HCT116 (cell line): Measurements from ENCODE around the gene ADARB1.

Experiments used
- CEBPB ChIP-seq: IDR thresholded peaks from 2 replicates; pipeline ENCODE4 v1.6.1; 2012; ENCODE audit warnings: low read depth
- ELF1 ChIP-seq: IDR thresholded peaks from 2 replicates; pipeline ENCODE4 v1.6.1; 2012; ENCODE audit warnings: low read depth, borderline replicate concordance
- EZH2 ChIP-seq: fragments of 200-600 bp; sonication (generic); IDR thresholded peaks from 2 replicates; pipeline ENCODE4 v1.6.1; 2017; ENCODE audit warnings: antibody characterized with exemption, mixed run types
- EZH2phosphoT487 ChIP-seq: fragments of 200-600 bp; IDR thresholded peaks from 2 replicates; pipeline ENCODE4 v1.6.1; 2018; ENCODE audit warnings: antibody characterized with exemption, borderline replicate concordance
- JUND ChIP-seq: IDR thresholded peaks from 2 replicates; pipeline ENCODE4 v1.6.1; 2012
- POLR2A ChIP-seq: IDR thresholded peaks from 2 replicates; pipeline ENCODE4 v1.7.0; 2011; ENCODE audit warnings: borderline replicate concordance; ENCODE audit not compliant: insufficient read depth, insufficient read length; ENCODE audit errors: extremely low read depth
- SIN3A ChIP-seq: IDR thresholded peaks from 2 replicates; pipeline ENCODE4 v1.6.1; 2012; ENCODE audit warnings: low read depth
- YY1 ChIP-seq: IDR thresholded peaks from 2 replicates; pipeline ENCODE4 v1.6.1; 2011; ENCODE audit warnings: low read length, low read depth, moderate library complexity, mild to moderate bottlenecking; ENCODE audit not compliant: insufficient replicate concordance; ENCODE audit errors: extremely low read depth
- ZFX ChIP-seq: fragments of 450-650 bp; IDR thresholded peaks from 2 replicates; pipeline ENCODE4 v1.6.1; 2017
- ZNF274 ChIP-seq: fragments of 200-500 bp; sonication (Bioruptor generic); IDR thresholded peaks from 2 replicates; pipeline ENCODE4 v1.6.1; 2014; ENCODE audit warnings: mild to moderate bottlenecking, low read depth, low read length, inconsistent platforms
- TF ChIP-seq, protein P1 (sequence below), 3 experiments: fragments of 200-600 bp in 1 of 3; sonication (generic) in 1 of 3; IDR thresholded peaks in 2 of 3; conservative IDR thresholded peaks in 1 of 3; 2 replicates each; pipeline ENCODE4 v1.5.1; 2012 to 2017; ENCODE audit warnings: low read depth in 2 of 3, low read length in 2 of 3, antibody characterized with exemption in 1 of 3, borderline replicate concordance in 1 of 3, control low read depth in 1 of 3, mild to moderate bottlenecking in 1 of 3, mixed read lengths in 1 of 3, mixed run types in 1 of 3, moderate library complexity in 1 of 3; ENCODE audit not compliant: insufficient read depth in 1 of 3
- TF ChIP-seq, protein P2 (sequence below): IDR thresholded peaks from 2 replicates; pipeline ENCODE4 v1.6.1; 2012
- TF ChIP-seq, protein P3 (sequence below): IDR thresholded peaks from 2 replicates; pipeline ENCODE4 v1.6.1; 2012; ENCODE audit warnings: low read depth

DNA sequence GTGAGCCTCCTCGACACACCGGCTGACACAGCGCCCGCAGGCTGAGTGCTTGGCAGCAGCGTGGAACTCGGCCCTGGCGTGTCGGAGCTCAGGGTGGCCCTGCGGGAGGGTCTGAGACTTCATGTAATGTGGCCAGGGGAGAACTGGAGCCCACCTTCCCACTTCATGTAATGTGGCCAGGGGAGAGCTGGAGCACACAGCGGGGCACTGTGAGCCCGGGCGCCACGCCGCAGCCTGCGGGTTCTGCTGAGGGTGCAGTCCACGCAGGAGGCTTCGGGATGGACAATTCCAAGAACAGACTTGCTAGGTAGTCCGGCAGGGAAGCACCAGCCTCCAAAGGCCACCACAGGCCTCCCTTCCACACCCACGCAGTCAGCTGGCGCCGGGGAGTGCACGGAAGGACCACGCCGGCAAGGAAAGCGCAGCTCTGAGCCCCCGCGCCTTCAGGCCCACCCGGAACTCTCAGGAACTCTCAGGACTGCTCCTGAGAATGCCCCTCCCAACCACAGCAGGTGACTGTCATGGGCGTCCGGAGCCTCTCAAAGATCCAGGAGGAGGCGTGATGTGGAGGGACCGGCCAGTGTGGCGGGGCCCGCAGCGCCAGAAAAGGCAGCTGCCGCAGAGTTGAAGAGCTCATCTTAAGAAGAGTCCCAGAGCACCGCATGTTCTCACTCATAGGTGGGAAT lies 19.3 kb upstream of the ADARB1 start:
- TF ChIP-seq ELF1 (no peak), EZH2phosphoT487 (no peak), SIN3A (no peak), EZH2 (no peak), CEBPB (no peak), YY1 (no peak), POLR2A (no peak), ZNF274 (no peak), ZFX (no peak), JUND (no peak)
- TF ChIP-seq, protein P1, sequence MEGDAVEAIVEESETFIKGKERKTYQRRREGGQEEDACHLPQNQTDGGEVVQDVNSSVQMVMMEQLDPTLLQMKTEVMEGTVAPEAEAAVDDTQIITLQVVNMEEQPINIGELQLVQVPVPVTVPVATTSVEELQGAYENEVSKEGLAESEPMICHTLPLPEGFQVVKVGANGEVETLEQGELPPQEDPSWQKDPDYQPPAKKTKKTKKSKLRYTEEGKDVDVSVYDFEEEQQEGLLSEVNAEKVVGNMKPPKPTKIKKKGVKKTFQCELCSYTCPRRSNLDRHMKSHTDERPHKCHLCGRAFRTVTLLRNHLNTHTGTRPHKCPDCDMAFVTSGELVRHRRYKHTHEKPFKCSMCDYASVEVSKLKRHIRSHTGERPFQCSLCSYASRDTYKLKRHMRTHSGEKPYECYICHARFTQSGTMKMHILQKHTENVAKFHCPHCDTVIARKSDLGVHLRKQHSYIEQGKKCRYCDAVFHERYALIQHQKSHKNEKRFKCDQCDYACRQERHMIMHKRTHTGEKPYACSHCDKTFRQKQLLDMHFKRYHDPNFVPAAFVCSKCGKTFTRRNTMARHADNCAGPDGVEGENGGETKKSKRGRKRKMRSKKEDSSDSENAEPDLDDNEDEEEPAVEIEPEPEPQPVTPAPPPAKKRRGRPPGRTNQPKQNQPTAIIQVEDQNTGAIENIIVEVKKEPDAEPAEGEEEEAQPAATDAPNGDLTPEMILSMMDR (IDR thresholded peaks at IDR 0.05 in 2 of 3, conservative IDR thresholded peaks at IDR 0.05 in 1 of 3; ENCODE audit: borderline replicate concordance in 1 of 3, insufficient read depth in 1 of 3, low read depth in 2 of 3, low read length in 2 of 3), result no peak
- TF ChIP-seq, protein P2, sequence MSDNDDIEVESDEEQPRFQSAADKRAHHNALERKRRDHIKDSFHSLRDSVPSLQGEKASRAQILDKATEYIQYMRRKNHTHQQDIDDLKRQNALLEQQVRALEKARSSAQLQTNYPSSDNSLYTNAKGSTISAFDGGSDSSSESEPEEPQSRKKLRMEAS, result no peak
- TF ChIP-seq, protein P3, sequence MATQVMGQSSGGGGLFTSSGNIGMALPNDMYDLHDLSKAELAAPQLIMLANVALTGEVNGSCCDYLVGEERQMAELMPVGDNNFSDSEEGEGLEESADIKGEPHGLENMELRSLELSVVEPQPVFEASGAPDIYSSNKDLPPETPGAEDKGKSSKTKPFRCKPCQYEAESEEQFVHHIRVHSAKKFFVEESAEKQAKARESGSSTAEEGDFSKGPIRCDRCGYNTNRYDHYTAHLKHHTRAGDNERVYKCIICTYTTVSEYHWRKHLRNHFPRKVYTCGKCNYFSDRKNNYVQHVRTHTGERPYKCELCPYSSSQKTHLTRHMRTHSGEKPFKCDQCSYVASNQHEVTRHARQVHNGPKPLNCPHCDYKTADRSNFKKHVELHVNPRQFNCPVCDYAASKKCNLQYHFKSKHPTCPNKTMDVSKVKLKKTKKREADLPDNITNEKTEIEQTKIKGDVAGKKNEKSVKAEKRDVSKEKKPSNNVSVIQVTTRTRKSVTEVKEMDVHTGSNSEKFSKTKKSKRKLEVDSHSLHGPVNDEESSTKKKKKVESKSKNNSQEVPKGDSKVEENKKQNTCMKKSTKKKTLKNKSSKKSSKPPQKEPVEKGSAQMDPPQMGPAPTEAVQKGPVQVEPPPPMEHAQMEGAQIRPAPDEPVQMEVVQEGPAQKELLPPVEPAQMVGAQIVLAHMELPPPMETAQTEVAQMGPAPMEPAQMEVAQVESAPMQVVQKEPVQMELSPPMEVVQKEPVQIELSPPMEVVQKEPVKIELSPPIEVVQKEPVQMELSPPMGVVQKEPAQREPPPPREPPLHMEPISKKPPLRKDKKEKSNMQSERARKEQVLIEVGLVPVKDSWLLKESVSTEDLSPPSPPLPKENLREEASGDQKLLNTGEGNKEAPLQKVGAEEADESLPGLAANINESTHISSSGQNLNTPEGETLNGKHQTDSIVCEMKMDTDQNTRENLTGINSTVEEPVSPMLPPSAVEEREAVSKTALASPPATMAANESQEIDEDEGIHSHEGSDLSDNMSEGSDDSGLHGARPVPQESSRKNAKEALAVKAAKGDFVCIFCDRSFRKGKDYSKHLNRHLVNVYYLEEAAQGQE, result no peak
